GM18517 (cell line): Measurements from ENCODE around the gene PCDH19.

ENCODE experiments used
- ATAC-seq: cut with Tn5 transposase; IDR thresholded peaks from one replicate; pipeline ENCODE4 v1.9.1; 2021; ENCODE audit warnings: mild to moderate bottlenecking, moderate library complexity; ENCODE audit not compliant: unreplicated experiment

The PCDH19 gene

GRCh38 chrX:100299559-100299958 is 110.5 kb downstream of the PCDH19 start:
- no peak for ATAC-seq

DNA sequence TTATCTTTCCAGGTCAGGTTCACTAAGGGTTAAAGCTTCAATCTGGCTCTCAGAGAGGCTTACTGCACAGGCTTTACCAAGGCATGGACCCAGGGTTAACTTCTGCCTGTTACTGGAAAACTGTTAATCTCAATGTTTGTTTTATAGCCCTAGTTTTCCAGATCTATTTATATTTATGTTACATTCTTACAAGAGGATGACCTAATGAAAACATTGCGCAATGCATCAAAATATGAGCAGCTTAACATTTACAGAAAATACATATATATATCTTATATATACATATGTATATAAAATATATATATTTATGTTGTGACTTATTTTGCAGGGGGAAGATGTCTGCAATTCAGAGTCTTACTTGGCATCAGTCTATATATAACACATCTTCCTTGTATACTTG is 112.3 kb downstream of the PCDH19 start:
- no peak for ATAC-seq

DNA sequence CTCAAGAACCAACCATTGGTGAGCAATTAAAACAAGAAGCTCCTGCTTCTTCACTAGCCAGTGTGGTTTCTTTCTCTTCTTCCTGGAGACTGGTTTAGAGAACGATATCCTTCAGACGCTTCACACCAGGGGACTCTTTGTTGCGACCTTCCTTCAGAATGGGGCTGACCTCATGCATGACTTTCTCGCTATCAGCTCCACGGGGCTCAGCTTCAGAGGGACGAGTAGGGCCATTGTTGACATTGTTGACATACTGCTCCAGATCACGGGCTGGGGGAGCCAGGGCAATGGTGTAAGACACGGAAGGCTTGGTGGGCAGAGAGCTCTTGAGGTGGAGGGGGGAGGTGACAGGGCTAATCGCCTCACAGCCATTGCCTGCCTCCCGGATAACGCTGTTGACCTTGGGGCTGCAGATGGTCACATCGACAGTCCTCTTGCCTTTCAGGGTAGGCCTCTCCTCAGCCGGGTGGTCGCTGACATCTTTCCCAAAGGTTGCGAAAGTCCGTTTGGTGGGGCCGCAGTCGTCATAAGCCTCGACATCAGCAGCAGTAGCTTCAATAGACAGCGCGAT is 113.8 kb downstream of the PCDH19 start:
- no peak for ATAC-seq

- no peak for ATAC-seq
These were observed 115.1 kb downstream of the PCDH19 start for GRCh38 chrX:100294965-100295364.

GRCh38 chrX:100289066-100289558 is 121.0 kb downstream of the PCDH19 start:
- no peak for ATAC-seq

GRCh38 chrX:100277231-100277630 is 132.8 kb downstream of the PCDH19 start:
- no peak for ATAC-seq

- ATAC-seq = no peak
These were observed 135.2 kb downstream of the PCDH19 start for GRCh38 chrX:100274916-100275315.

- no peak for ATAC-seq
These were observed 144.9 kb downstream of the PCDH19 start for GRCh38 chrX:100265179-100265578.

- ATAC-seq = peak; percentile 96
These were observed 145.9 kb downstream of the PCDH19 start for GRCh38 chrX:100264200-100264599.

DNA sequence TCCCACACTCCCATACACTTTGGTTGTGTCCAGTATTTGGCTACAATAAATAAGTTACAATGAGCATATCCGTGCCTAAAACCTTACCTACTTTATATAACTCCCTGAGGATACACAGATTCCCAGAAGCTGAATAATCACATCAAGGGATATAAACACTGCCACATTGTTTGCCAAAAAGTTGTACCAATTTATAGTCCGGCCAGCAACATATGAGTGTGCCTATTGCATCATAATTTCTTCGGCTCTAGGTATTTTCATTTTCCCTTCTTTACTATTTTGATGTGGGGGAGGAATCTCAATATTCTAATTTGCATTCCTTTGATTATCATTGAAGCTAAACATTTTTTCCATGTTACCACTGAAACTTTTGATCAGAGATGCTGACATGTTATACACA is 146.4 kb downstream of the PCDH19 start:
- ATAC-seq = no peak

- no peak for ATAC-seq
These were observed 161.1 kb downstream of the PCDH19 start for GRCh38 chrX:100248885-100249493.

DNA sequence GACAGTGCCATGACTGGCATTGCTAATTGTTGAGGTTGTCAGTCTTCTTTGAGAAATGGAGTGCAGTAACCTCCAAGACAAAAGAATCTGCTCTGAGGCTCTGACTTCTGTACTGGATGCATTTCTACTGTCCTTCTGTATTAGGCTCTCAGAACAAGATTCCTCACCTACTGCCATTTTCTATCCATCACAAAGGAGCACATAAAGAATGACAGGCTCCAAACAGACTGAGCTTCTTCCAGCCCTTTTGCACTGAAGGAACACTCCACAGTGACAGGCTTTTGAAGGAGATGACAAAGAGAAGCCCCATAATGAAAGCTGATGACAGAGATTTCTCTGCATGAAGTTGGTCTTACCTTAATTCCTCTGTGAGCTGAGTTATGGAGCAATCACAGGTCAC is 162.2 kb downstream of the PCDH19 start:
- ATAC-seq = no peak

GRCh38 chrX:100244681-100245080 is 165.4 kb downstream of the PCDH19 start:
- no peak for ATAC-seq
